8988T (cell line): ENCODE results near the gene FIP1L1.
"Not testable (repeated sequence)": the region's sequence is repeated elsewhere in the genome, so short reads cannot be mapped to it uniquely, and the experiment has no call there.

Experiments
- DNase-seq: peaks from one replicate; pipeline ENCODE4 v3.0.0; 2011

FIP1L1 gene

GRCh38 chr4:53380221-53380620 is 2.8 kb downstream of the FIP1L1 start:
- no peak for DNase-seq

- not testable (repeated sequence) for DNase-seq
Observed at GRCh38 chr4:53409479-53409878, 32.0 kb downstream of the FIP1L1 start.

- DNase-seq: no peak
Observed at GRCh38 chr4:53419208-53419607, 41.8 kb downstream of the FIP1L1 start.

GRCh38 chr4:53421791-53422190 is 44.4 kb downstream of the FIP1L1 start:
- no peak for DNase-seq

GRCh38 chr4:53422367-53422766 is 44.9 kb downstream of the FIP1L1 start:
- DNase-seq: no peak

GRCh38 chr4:53424280-53424679 is 46.8 kb downstream of the FIP1L1 start:
- DNase-seq: no peak

GRCh38 chr4:53427366-53427765 is 49.9 kb downstream of the FIP1L1 start:
- DNase-seq: no peak

GRCh38 chr4:53431052-53431451 is 53.6 kb downstream of the FIP1L1 start:
- no peak for DNase-seq

- no peak for DNase-seq
Observed at GRCh38 chr4:53432528-53433424, 55.3 kb downstream of the FIP1L1 start.

- DNase-seq: no peak
Observed at GRCh38 chr4:53436251-53436650, 58.8 kb downstream of the FIP1L1 start.

GRCh38 chr4:53441564-53441963 is 64.1 kb downstream of the FIP1L1 start:
- no peak for DNase-seq

GRCh38 chr4:53444954-53445353 is 67.5 kb downstream of the FIP1L1 start:
- DNase-seq: no peak

GRCh38 chr4:53450773-53451172 is 73.3 kb downstream of the FIP1L1 start:
- no peak for DNase-seq

- no peak for DNase-seq
Observed at GRCh38 chr4:53453385-53453784, 75.9 kb downstream of the FIP1L1 start.

GRCh38 chr4:53455766-53456165 is 78.3 kb downstream of the FIP1L1 start:
- DNase-seq: no peak

- no peak for DNase-seq
Observed at GRCh38 chr4:53456178-53456577, 78.7 kb downstream of the FIP1L1 start.

GRCh38 chr4:53459548-53459947 is 82.1 kb downstream of the FIP1L1 start:
- DNase-seq: no peak

- no peak for DNase-seq
Observed at GRCh38 chr4:53461244-53461643, 83.8 kb downstream of the FIP1L1 start.

- no peak for DNase-seq
Observed at GRCh38 chr4:53463340-53463739, 85.9 kb downstream of the FIP1L1 start.

GRCh38 chr4:53465281-53465680 is 87.8 kb downstream of the FIP1L1 start:
- no peak for DNase-seq

- no peak for DNase-seq
Observed at GRCh38 chr4:53465891-53466290, 88.5 kb downstream of the FIP1L1 start.

GRCh38 chr4:53466576-53466975 is 89.1 kb downstream of the FIP1L1 start:
- not testable (repeated sequence) for DNase-seq

- DNase-seq: no peak
Observed at GRCh38 chr4:53476232-53477037, 99.0 kb downstream of the FIP1L1 start.

- DNase-seq: no peak
Observed at GRCh38 chr4:53477038-53477565, 99.7 kb downstream of the FIP1L1 start.
